Cardiac muscle cell (in vitro differentiated cells and primary cell): ENCODE results near the gene KCNH6. TPM values are rescaled to one million over a fixed set of nuclear protein-coding genes. Genes with fewer than 3 reads are reported as not detected.
A peak's percentile ranks its signal among the peaks of the same experiment; 100 is the strongest.

ENCODE experiments used
- DNase-seq, 2 donors: peaks; one replicate each; pipeline versions ENCODE4 v3.0.0 to v3.0.0-alpha.2; 2010 to 2017; ENCODE audit warnings: low read depth in 1 of 2, low spot score in 1 of 2
- H3K27ac ChIP-seq: fragments of 200-600 bp; sonication (generic); 2 replicates; pipeline ENCODE4 v1.5.1; 2016
- H3K27me3 ChIP-seq: fragments of 200-600 bp; sonication (generic); 2 replicates; pipeline ENCODE4 v1.6.0; 2016; ENCODE audit warnings: control low read depth
- H3K36me3 ChIP-seq: fragments of 200-600 bp; sonication (generic); 2 replicates; pipeline ENCODE4 v1.5.1; 2016; ENCODE audit warnings: control low read depth
- H3K4me1 ChIP-seq: fragments of 200-600 bp; sonication (generic); 2 replicates; pipeline ENCODE4 v1.8.1; 2017; ENCODE audit warnings: low read depth, mild to moderate bottlenecking, mixed run types
- H3K4me3 ChIP-seq: fragments of 200-600 bp; sonication (generic); 2 replicates; pipeline ENCODE4 v1.5.1; 2016; ENCODE audit warnings: mild to moderate bottlenecking
- H3K9me3 ChIP-seq: fragments of 200-600 bp; sonication (generic); 2 replicates; pipeline ENCODE4 v1.5.1; 2017; ENCODE audit warnings: low read depth, mild to moderate bottlenecking, control low read depth
- CTCF ChIP-seq: IDR thresholded peaks from 2 replicates; pipeline ENCODE4 v1.5.1; 2012; ENCODE audit warnings: low read depth, mild to moderate bottlenecking, low read length
- polyA plus RNA-seq: library from polyadenylated mRNA; unstranded; fragments of >200 nt; fragmentation: Nextera tagmentation; extraction: Ambion mirVana; gene quantifications from 2 replicates; pipeline ENCODE4 v1.2.1, GENCODE V29; 2016
- total RNA-seq: library from RNA; depleted of rRNA; stranded (reverse); fragments of >200 nt; gene quantifications from 2 replicates; pipeline ENCODE4 v1.2.3, GENCODE V29; 2016

KCNH6 gene
- total RNA-seq, result 0.06 and 0.11 TPM in 2 replicates
- polyA plus RNA-seq, result 0.44 TPM in 1 of 2 replicates, not detected in the other

- H3K27me3 ChIP-seq, result peaks cover 12% of the 10 kb centered on the region
- no peaks in the 10 kb centered on the region for H3K36me3 ChIP-seq
- peak within 1 kb of the TSS; percentile 14 for H3K4me3 ChIP-seq
- no peaks in the 10 kb centered on the region for H3K4me1 ChIP-seq
- H3K9me3 ChIP-seq, result no peaks in the 10 kb centered on the region
- no peak for TF ChIP-seq CTCF
- H3K27ac ChIP-seq, result no peak within 1 kb of the TSS
- DNase-seq, result peak in 1 of 2 donors; percentile 3
These were observed at the start of gene KCNH6 for GRCh38 chr17:63523253-63523855. TSS of gene KCNH6 (plus strand) at chr17:63523358. CDS start at chr17:63523414, 56 bp downstream.

GRCh38 chr17:63474174-63474573 is 49.0 kb upstream of the KCNH6 start:
- peaks cover 11% of the 10 kb centered on the region for H3K27me3 ChIP-seq

GRCh38 chr17:63474586-63475460 is 48.3 kb upstream of the KCNH6 start:
- Histone ChIP-seq H3K27ac (no peak overlapping the region), H3K4me1 (no peaks in the 10 kb centered on the region), H3K4me3 (no peak overlapping the region), H3K9me3 (no peaks in the 10 kb centered on the region), H3K27me3 (peaks cover 11% of the 10 kb centered on the region), H3K36me3 (no peaks in the 10 kb centered on the region)
- TF ChIP-seq CTCF, result no peak
- no peak for DNase-seq

More at GRCh38 chr17:63474174-63474573, 49.0 kb upstream of the KCNH6 start:
- Histone ChIP-seq H3K9me3 (no peaks in the 10 kb centered on the region), H3K4me1 (no peaks in the 10 kb centered on the region), H3K36me3 (no peaks in the 10 kb centered on the region), H3K4me3 (no peak overlapping the region), H3K27ac (no peak overlapping the region)
- DNase-seq, result peak in 1 of 2 donors; percentile 31
- TF ChIP-seq CTCF, result no peak

GRCh38 chr17:63475491-63476412 is 47.4 kb upstream of the KCNH6 start:
- no peak for TF ChIP-seq CTCF
- no peaks in the 10 kb centered on the region for H3K4me1 ChIP-seq
- no peak overlapping the region for H3K27ac ChIP-seq
- no peaks in the 10 kb centered on the region for H3K9me3 ChIP-seq
- H3K4me3 ChIP-seq, result peak overlapping the region; percentile 54
- peaks cover 11% of the 10 kb centered on the region for H3K27me3 ChIP-seq
- no peaks in the 10 kb centered on the region for H3K36me3 ChIP-seq
- no peak for DNase-seq

GRCh38 chr17:63476459-63476853 is 46.7 kb upstream of the KCNH6 start:
- peaks cover 11% of the 10 kb centered on the region for H3K27me3 ChIP-seq
- H3K27ac ChIP-seq, result no peak overlapping the region
- no peaks in the 10 kb centered on the region for H3K4me1 ChIP-seq
- peak; percentile 38 to 70 for DNase-seq
- H3K9me3 ChIP-seq, result no peaks in the 10 kb centered on the region
- no peaks in the 10 kb centered on the region for H3K36me3 ChIP-seq
- H3K4me3 ChIP-seq, result peak overlapping the region; percentile 54
- TF ChIP-seq CTCF, result no peak
